ENCODE results near the gene SMIM1.

The SMIM1 gene

DNA sequence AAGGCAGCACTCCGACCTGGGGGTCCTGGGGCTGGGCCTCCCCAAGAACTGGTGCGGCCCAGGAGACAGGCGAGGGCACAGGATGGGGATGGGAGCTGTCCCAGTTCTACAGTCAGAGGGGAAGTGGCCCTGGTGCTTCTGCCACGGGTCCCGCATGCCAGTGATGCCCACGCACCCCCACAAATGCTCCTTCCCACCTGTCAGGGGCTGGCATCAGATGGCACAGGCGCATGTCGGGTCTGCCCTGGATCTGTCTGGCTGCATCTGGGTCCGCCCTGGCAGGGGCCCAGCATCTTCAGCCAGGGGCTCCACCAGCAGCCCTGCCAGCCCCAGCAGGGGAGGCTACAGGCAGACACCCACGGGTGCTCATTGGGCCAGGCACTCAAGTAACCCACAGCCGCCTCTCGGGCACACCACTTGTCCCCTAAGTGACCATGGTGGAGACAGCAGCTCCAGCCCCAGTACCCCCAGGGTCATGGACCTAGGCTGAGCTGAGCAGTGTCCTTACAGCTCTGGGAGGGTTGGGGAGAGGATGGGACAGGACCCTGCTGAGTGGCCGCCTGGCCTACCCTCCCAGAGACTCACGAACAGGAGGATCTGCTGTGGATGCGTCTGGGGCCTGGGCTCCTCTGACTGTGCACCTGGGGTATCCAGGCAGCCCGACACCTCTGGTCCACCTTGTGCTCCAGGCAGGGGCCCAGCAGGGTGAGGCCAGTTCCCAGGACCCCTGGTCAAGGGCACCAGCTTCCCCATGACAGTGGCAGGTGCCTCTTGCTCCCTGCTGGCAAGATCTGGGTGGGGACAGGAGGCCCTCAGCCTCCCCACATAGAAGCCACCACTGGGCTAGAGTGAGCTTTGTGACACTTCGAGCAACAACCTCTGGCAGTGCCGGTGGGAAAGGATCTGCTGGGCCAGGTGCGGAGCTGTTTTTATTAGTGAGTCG lies 5.4 kb downstream of the SMIM1 start:
- no peak for DNase-seq

GRCh38 chr1:3778590-3779264 lies 6.2 kb downstream of the SMIM1 start:
- DNase-seq: peak; percentile 28

DNA sequence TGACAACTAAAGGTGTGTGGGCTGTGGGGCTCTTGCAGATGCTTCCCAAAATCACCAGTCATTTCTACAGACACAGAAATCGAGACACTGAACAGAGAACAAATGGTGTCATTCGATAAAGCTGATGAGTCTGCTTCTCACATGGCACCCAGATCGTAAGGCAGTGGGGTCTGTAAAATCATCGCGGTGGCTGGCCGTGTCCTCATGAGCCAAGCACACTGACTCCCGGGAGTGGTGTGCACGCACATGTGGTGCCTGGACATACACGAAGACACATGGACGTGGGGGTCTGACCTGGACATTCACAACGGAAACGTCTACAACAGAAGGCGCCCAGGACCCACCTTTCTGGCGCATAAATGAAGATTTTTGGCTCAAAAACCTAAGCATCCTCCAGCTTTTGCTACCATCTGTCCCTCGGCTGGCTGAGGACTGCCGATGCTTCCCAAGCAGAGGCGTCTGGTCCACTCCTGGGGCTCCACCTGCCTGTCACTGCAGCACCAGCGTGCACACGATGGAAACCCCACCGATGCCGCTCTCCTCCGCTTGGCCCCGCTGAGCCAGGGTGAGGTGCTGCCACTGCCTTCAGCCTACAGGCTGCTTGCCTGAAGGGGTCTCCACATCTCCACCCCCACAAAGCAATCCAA lies 6.8 kb downstream of the SMIM1 start:
- peak; percentile 8 for DNase-seq

DNA sequence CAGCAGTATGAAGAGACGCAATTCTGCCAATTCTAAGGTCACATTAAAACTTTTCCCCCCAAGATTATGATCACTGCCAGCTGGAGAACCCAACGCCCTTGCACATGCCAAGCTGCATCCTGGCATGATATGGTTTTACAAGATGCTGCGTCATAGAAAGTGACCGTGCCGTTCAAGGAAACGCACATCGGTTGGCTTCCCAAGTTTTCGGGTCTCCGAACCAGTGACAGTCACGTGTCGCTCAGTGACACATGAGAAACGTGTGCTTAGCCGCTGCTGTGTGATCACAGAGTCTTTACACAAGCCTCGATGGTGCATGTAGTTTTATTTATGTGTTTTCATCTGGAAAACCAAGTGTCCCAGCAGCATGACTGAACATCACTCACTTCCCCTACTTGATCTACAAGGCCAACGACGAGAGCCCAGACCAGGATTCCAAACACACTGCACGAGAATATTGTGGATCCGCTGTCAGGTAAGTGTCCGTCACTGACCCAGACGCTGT lies 7.4 kb downstream of the SMIM1 start:
- DNase-seq: no peak

DNA sequence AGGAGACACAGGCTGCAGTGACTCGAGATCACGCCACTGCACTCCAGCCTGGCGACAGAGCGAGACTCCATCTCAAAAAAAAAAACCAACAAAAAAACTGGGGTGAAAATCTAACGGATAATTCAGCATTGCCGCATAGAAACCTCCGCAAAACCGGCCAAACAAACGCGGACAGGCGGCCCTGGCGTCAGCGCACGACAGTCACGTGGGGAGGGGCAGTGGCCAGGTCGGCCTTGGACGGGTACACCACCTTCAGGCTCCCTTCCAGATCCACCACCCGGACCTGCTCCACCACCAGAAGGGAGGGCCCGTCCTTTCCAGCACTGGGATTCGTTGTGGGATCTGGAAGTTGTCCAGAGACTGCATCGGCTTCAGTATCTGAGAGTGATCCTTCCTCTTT lies 8.4 kb downstream of the SMIM1 start:
- no peak for DNase-seq

DNA sequence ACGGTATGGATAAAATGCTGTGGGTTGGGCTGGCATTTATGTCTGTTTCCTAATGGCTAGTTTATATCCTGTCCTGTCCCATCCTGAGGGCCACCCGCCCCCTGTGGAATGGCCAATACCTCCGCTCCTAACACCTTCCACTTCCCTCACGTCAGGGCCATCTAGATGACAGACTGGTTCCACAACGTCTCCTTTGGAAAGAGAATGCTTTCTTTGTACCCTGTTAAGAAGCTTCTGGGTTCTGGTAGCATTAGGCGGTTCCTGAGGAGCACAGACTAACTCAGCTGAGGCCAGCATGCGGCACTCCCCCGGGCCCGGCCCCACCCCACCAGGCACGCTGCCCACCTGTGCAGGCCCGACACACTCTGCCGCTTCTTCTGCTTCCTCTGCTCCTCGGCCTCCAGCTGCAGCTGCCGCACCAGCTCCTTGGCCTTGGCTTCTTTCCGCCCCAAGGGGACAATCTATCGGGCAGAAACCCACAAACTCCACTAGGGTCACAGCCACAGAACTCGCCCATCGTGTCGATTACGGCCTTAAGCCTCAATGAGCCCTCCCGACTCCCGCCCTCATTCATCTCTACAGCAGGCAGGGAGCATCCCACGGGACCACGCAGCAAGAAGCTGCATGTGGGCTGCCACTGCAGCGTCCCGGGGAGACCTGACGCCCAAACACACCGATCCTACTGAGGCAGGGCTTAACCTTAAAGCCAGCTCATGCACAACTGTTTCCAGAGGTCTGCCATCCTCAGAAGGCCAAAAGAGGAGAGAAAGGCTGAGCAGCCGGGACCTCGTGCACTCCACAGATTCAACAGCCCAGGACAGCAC lies 11.3 kb downstream of the SMIM1 start:
- no peak for DNase-seq

DNA sequence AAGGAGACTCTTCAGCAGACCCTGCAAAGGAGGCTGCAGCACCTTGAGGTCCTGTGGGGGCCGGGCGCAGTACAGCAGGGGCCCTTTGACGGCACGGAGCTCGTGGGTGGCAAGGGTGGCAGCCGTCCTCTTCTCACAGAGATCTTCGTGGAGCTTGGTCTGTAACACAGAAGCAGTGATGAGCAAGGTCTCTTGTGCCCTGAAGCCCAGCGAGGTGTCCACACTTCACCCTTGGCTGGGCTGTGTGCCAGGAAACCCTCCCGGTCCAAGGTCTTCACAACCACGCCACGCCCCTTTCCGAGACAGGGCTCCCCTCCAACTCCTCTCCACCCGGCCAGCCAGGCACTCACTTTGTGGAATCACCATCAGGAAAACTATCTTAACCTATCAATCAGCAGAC lies 12.5 kb downstream of the SMIM1 start:
- no peak for DNase-seq

DNA sequence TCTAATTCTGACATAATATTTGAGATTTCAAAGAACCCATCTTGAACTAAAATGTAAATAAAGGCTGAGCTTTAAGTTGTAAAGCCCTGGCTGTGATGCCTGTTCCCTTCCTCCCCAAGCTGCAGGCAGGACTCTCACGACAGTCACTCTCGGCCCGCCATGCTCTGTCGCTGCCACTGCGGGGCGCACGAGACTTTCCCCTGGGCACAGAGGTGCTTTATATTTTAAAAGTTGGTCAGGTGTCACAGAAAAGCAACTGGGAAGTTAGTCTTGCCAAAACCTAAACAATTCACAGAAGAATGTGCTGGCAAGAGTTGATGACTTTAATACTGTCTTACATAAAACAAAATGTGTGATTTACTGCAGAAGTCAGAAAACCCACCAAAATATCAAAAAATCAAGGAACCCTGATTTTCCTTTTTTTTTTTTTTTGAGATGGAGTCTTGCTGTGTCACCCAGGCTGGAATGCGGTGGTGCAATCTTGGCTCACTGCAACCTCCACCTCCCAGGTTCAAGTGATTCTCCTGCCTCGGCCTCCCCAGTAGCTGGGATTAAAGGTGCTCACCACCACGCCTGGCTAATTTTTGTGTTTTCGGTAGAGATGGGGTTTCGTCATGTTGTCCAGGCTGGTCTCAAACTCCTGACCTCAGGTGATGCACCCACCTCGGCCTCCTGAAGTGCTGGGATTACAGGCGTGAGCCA lies 13.1 kb downstream of the SMIM1 start:
- no peak for DNase-seq

GRCh38 chr1:3786468-3787348 lies 14.2 kb downstream of the SMIM1 start:
- DNase-seq: no peak

GRCh38 chr1:3787349-3787715 lies 14.8 kb downstream of the SMIM1 start:
- DNase-seq: no peak

DNA sequence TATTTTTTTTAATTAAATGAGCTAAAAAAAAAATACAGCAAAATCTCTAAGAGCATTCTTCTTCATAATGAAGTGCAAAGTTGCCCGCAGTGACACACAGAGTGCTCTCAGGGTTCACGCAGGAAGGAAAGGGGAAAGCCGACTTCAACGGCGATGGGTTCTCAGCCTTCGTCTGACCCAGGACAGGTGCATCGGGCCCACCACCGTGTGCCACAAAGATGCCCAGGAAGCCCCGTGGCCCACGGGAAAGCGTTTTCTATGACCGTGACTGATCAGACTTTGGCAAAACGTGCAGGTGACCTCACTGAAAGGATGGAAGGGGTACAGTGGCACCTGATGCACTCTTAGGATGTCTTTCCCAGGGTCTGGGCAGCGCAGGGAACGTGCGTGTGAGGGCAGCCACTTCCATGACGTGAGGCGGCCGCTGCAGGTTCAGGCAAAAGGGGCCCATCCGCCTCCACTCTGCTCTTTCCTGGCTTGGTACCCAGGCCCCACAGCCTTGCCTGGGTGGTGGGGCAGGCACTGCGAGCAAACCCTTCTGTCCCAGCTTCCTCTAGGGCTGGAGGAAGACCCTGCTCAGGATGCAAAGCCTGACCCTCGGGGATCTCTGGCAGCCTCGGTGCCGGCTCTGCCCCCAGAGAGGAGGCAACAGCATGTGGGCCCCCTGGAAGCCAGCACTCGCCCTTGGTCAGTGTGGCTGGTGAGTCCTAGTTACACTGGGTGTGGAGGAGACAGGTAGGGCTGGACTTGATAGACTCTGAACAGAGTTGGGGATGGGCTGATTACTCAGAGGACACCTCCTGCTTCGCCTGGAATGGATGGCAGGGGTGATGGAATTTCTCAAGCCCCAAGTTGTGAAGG lies 15.4 kb downstream of the SMIM1 start:
- DNase-seq: no peak

- no peak for DNase-seq
Measured at GRCh38 chr1:3788756-3789420, 16.3 kb downstream of the SMIM1 start.

- no peak for DNase-seq
Measured at GRCh38 chr1:3789421-3790300, 17.1 kb downstream of the SMIM1 start.

- no peak for DNase-seq
Measured at GRCh38 chr1:3790500-3790923, 18.0 kb downstream of the SMIM1 start.

DNA sequence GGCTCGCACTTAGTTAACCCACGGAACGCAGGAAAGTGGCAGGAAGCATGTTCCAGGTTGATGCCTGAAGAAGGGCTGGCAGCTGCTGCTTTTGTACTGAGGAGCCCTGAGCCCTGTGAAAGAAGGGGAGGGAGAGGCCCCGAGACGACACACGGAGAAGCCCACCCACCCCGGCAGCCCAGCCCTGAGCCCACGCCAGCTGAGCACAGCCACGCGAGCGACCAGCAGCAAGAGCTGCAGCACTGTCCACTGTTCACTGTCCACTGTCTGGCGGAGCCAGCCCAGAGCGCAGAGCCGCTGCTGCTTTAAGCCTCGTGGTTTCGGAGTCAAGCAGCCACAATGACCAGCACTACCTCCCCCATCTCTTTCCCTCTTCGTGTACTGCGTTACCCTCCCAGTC lies 18.4 kb downstream of the SMIM1 start:
- no peak for DNase-seq

DNA sequence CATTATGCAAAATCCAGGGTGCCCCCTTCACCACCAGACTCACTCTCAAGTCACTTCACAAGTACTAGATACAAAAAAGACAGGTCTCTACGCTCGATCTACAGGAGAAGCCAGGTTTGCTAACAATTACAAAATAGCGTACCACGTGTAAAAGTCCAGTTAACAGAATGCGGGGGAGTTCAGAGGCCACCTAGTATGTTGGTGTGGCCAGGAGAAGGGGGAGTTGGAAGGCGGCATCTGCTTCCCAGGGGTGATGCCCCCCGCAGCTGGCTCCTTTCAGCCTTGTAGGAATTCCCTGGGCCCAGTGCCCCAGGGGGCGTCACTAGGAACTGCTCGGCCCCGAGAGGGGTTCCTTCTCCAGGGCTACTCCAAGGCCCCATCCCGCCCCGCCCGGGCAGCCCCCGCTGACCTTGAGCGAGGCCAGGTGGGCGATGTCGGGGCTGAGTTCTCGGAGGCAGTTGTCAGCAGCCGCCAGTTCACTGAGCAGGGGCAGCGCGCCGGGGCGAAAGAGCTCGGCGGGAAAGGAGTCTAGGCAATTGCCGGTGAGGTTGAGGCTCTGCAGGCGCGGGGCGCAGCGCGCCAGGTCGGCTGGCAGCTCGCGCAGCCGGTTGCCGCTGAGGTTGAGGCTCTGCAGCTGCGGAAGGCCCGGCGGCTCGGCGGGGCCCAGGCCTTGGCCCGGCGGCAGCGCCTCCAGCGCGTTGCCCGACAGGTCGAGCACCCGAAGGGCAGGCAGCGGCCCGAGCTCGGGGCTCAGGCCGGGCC lies 23.1 kb downstream of the SMIM1 start:
- DNase-seq: no peak

All from NCI-H2171 (cell line).